Measurements from ENCODE around the gene KCNQ1. TPM values are rescaled to one million over a fixed set of nuclear protein-coding genes. Genes with fewer than 3 reads are reported as not detected.

The KCNQ1 gene
- total and polyA plus RNA-seq, 2 of the 13 experiments (the other 11 are each of a cell fraction or from before 2014, with no cell fraction given) = 0.02 to 0.08 TPM

- TF ChIP-seq KMT2A (CRISPR knock-in tag; IDR thresholded peaks at IDR 0.05) = peak; percentile 71; the same call in 1 of the 2 replicates
- 0 out of 2 replicates have a peak, but pooled peaks have one; percentile 22 for TF ChIP-seq ZNF318 (CRISPR knock-in tag; IDR thresholded peaks at IDR 0.05)
- TF ChIP-seq ZNF44 (CRISPR knock-in tag; IDR thresholded peaks at IDR 0.05) = no peak; the same call in 1 of the 2 replicates
- TF ChIP-seq ZNF766 (CRISPR knock-in tag; IDR thresholded peaks at IDR 0.05; ENCODE audit: borderline replicate concordance) = peak; percentile 89; the same call in 1 of the 2 replicates
- TF ChIP-seq ZNF446 (CRISPR knock-in tag; IDR thresholded peaks at IDR 0.05) = no peak
- peak; percentile 97 for TF ChIP-seq MED8 (CRISPR knock-in tag; IDR thresholded peaks at IDR 0.05; ENCODE audit: insufficient replicate concordance)
- no peak for TF ChIP-seq SSRP1 (CRISPR knock-in tag; IDR thresholded peaks at IDR 0.05)
- no peak; the same call in 1 of the 2 replicates for TF ChIP-seq ISX (CRISPR knock-in tag; conservative IDR thresholded peaks at IDR 0.05)
- peak; percentile 52; the same call in 1 of the 2 replicates for TF ChIP-seq SAFB2 (CRISPR knock-in tag; IDR thresholded peaks at IDR 0.05; ENCODE audit: borderline replicate concordance, low read depth)
- TF ChIP-seq ZFP36L1 (CRISPR knock-in tag; IDR thresholded peaks at IDR 0.05) = peak; percentile 67
- peak; percentile 89 for TF ChIP-seq POLR2G (IDR thresholded peaks at IDR 0.05; ENCODE audit: low read depth, low read length)
- peak; percentile 82; the same call in 1 of the 2 replicates for TF ChIP-seq HMG20B (CRISPR knock-in tag; conservative IDR thresholded peaks at IDR 0.05)
- TF ChIP-seq NRL (CRISPR knock-in tag; IDR thresholded peaks at IDR 0.05; ENCODE audit: borderline replicate concordance) = no peak
- TF ChIP-seq TBP (CRISPR knock-in tag; IDR thresholded peaks at IDR 0.05) = no peak
- peak; percentile 42; the same call in 1 of the 2 replicates for TF ChIP-seq ZNF225 (CRISPR knock-in tag; IDR thresholded peaks at IDR 0.05)
- TF ChIP-seq RFX1 (IDR thresholded peaks at IDR 0.05) = no peak
- peak; percentile 65; the same call in 1 of the 2 replicates for TF ChIP-seq MXD3 (CRISPR knock-in tag; IDR thresholded peaks at IDR 0.05)
- TF ChIP-seq ONECUT2 (CRISPR knock-in tag; IDR thresholded peaks at IDR 0.05) = no peak
- no peak for TF ChIP-seq NFE2 (CRISPR knock-in tag; IDR thresholded peaks at IDR 0.05)
- no peak for TF ChIP-seq JUN (CRISPR knock-in tag; IDR thresholded peaks at IDR 0.05)
- no peak; the same call in none of the 2 replicates for TF ChIP-seq NFYC (CRISPR knock-in tag; IDR thresholded peaks at IDR 0.05)
- peak; percentile 58 for TF ChIP-seq GATAD1 (CRISPR knock-in tag; IDR thresholded peaks at IDR 0.05)
Measured at GRCh38 chr11:2732261-2732939, 287.6 kb downstream of the KCNQ1 start (continued).

Data from HepG2 (cell line).